ENCODE results near the gene PPP5C. TPM values are rescaled to one million over a fixed set of nuclear protein-coding genes. Genes with fewer than 3 reads are reported as not detected.

PPP5C gene
- polyA plus RNA-seq, 3 donors, result 9.9 to 76.3 (median 12.6) TPM

- H2AFZ ChIP-seq (ENCODE audit: insufficient read depth, low read depth, low read length, poor library complexity, severe bottlenecking), result no peak overlapping the region
- no peaks in the 10 kb centered on the region for H4K20me1 ChIP-seq (ENCODE audit: insufficient read depth, low read length)
- Mint-ChIP-seq H3K9me3 (peaks cover 0 to 3% (median 0%) of the 10 kb centered on the region in 7 donors), H3K4me3 (no peak overlapping the region), H3K27me3 (ENCODE audit: low read depth in 3 of 3) (peaks cover 0 to 1% (median 0%) of the 10 kb centered on the region in 3 donors), H3K27ac (no peak overlapping the region), H3K36me3 (peaks cover 57 to 58% of the 10 kb centered on the region in 2 donors), H3K4me1 (no peaks in the 10 kb centered on the region)
- H3K27ac ChIP-seq (ENCODE audit: low read depth in 1 of 2, low read length in 2 of 2), result no peak overlapping the region
- no peaks in the 10 kb centered on the region for H3K9me3 ChIP-seq (replicated peaks in 1 of 2; ENCODE audit: control insufficient read depth in 1 of 2, insufficient read depth in 1 of 2, low read length in 2 of 2)
- H3K79me2 ChIP-seq (ENCODE audit: insufficient read depth, low read length), result no peaks in the 10 kb centered on the region
- no peaks in the 10 kb centered on the region for H3K4me1 ChIP-seq (ENCODE audit: control insufficient read depth in 1 of 2, insufficient read depth in 2 of 2, low read length in 2 of 2)
- intact Hi-C loops (cut with micrococcal nuclease), result no loop called here
- no peak overlapping the region for H3K9ac ChIP-seq (ENCODE audit: insufficient read depth, low read length, poor library complexity, severe bottlenecking)
- H3K27me3 ChIP-seq (ENCODE audit: control insufficient read depth in 2 of 2, insufficient read depth in 2 of 2, low read length in 2 of 2), result no peaks in the 10 kb centered on the region
- over 99% methylated on average over 18 of the region's 18 CpGs for whole genome bisulfite sequencing (ENCODE audit: insufficient coverage)
- peaks cover 56 to 57% of the 10 kb centered on the region in 2 donors for H3K36me3 ChIP-seq (replicated peaks in 1 of 2; ENCODE audit: control insufficient read depth in 1 of 2, insufficient read depth in 2 of 2, low read length in 2 of 2)
- no peak for TF ChIP-seq CTCF (IDR thresholded peaks at IDR 0.05)
- no peak overlapping the region for H3K4me2 ChIP-seq (replicated peaks; ENCODE audit: extremely low read depth, low read length, poor library complexity, severe bottlenecking)
- no peak overlapping the region for H3K4me3 ChIP-seq (replicated peaks in 1 of 3; ENCODE audit: low read depth in 2 of 3, low read length in 3 of 3)
- DNase-seq, result no peak
Observed at GRCh38 chr19:46390866-46391265, 44.0 kb downstream of the PPP5C start.

- H3K27ac Mint-ChIP-seq, result no peak overlapping the region
- H3K4me3 ChIP-seq (replicated peaks in 1 of 3; ENCODE audit: low read depth in 2 of 3, low read length in 3 of 3), result no peak overlapping the region
- H3K27me3 ChIP-seq (ENCODE audit: control insufficient read depth in 2 of 2, insufficient read depth in 2 of 2, low read length in 2 of 2), result no peaks in the 10 kb centered on the region
- no peak overlapping the region for H3K27ac ChIP-seq (ENCODE audit: low read depth in 1 of 2, low read length in 2 of 2)
- H4K20me1 ChIP-seq (ENCODE audit: insufficient read depth, low read length), result no peaks in the 10 kb centered on the region
- H3K9me3 Mint-ChIP-seq, result peaks cover 0 to 3% (median 0%) of the 10 kb centered on the region in 7 donors
- no peaks in the 10 kb centered on the region for H3K4me1 Mint-ChIP-seq
- no peak overlapping the region for H3K4me3 Mint-ChIP-seq
- H2AFZ ChIP-seq (ENCODE audit: insufficient read depth, low read depth, low read length, poor library complexity, severe bottlenecking), result no peak overlapping the region
- H3K4me2 ChIP-seq (replicated peaks; ENCODE audit: extremely low read depth, low read length, poor library complexity, severe bottlenecking), result no peak overlapping the region
- H3K36me3 ChIP-seq (replicated peaks in 1 of 2; ENCODE audit: control insufficient read depth in 1 of 2, insufficient read depth in 2 of 2, low read length in 2 of 2), result peaks cover 50 to 52% of the 10 kb centered on the region in 2 donors
- H3K36me3 Mint-ChIP-seq, result peaks cover 53 to 54% of the 10 kb centered on the region in 2 donors
- H3K9ac ChIP-seq (ENCODE audit: insufficient read depth, low read length, poor library complexity, severe bottlenecking), result no peak overlapping the region
- no peaks in the 10 kb centered on the region for H3K4me1 ChIP-seq (ENCODE audit: control insufficient read depth in 1 of 2, insufficient read depth in 2 of 2, low read length in 2 of 2)
- DNase-seq, result no peak
- peaks cover 0 to 3% (median 0%) of the 10 kb centered on the region in 3 donors for H3K27me3 Mint-ChIP-seq (ENCODE audit: low read depth in 3 of 3)
- no peak for TF ChIP-seq CTCF (IDR thresholded peaks at IDR 0.05)
- no peaks in the 10 kb centered on the region for H3K9me3 ChIP-seq (replicated peaks in 1 of 2; ENCODE audit: control insufficient read depth in 1 of 2, insufficient read depth in 1 of 2, low read length in 2 of 2)
- 96% methylated on average over 27 of the region's 33 CpGs for WGBS (ENCODE audit: insufficient coverage)
- H3K79me2 ChIP-seq (ENCODE audit: insufficient read depth, low read length), result no peaks in the 10 kb centered on the region
- intact Hi-C loops (cut with micrococcal nuclease), result no loop called here
Observed at GRCh38 chr19:46391296-46392251, 44.7 kb downstream of the PPP5C start.
